Heart left ventricle (tissue), 13 donors: ENCODE measurements around the gene BRCA2.

Experiments used
- CTCF ChIP-seq, 12 donors: fragments of 200-600 bp; sonication (generic) in 4 of 12; IDR thresholded peaks; one replicate each; pipeline versions ENCODE4 v1.5.0 to v1.8.0; 2018 to 2022; ENCODE audit warnings: antibody characterized with exemption in 12 of 12, mild to moderate bottlenecking in 5 of 12
- POLR2A ChIP-seq, 2 donors: fragments of 450-650 bp; IDR thresholded peaks; one replicate each; pipeline ENCODE4 v1.6.1; 2017; ENCODE audit warnings: antibody characterized with exemption in 2 of 2, mild to moderate bottlenecking in 2 of 2, moderate library complexity in 2 of 2
- donor health status: ischemic (EF 13 %, LVEDD 7.1; RV severe dilation, severe dysfunction).
- donor health status: DM: no; HTN: yes; CAD: no.
- donor health status: DM: no; HTN: no; CAD: no.
- donor health status: ischemic (EF 25% LVEDD 6.9; RV normal size, moderate dysfunction).
- donor health status: ischemic (EF 25% LVEDD 5.7; RV mildly dilated, moderate dysfunction).
- donor health status: ischemic (EF 35%, LVEDD 5.7; RV mildly dilated, moderate dysfunction).
- donor health status: nonischemic (EF 11% LVEDD 7.7; RV severe dilation, severe dysfunction).
- donor health status: DM: yes; HTN: yes; CAD: no.
- donor health status: PGD.
- donor health status: ischemic (EF 29% LVEDD 5.4; RV normal size, mild dysfunction).
- donor health status: nonischemic (EF 23%, LVEDD 6.1; RV moderate dilation, normal function).

GRCh38 chr13:32385410-32385809 is 70.1 kb downstream of the BRCA2 start:
- TF ChIP-seq CTCF (IDR thresholded peaks at IDR 0.05) = no peak
- no peak for TF ChIP-seq POLR2A (IDR thresholded peaks at IDR 0.05)
